HG03175 (cell line): ENCODE data around the gene PHAF1.

Experiments
- ATAC-seq: cut with Tn5 transposase; IDR thresholded peaks from one replicate; pipeline ENCODE4 v1.9.1; 2021; ENCODE audit warnings: mild to moderate bottlenecking, moderate library complexity; ENCODE audit not compliant: unreplicated experiment

Gene PHAF1

DNA sequence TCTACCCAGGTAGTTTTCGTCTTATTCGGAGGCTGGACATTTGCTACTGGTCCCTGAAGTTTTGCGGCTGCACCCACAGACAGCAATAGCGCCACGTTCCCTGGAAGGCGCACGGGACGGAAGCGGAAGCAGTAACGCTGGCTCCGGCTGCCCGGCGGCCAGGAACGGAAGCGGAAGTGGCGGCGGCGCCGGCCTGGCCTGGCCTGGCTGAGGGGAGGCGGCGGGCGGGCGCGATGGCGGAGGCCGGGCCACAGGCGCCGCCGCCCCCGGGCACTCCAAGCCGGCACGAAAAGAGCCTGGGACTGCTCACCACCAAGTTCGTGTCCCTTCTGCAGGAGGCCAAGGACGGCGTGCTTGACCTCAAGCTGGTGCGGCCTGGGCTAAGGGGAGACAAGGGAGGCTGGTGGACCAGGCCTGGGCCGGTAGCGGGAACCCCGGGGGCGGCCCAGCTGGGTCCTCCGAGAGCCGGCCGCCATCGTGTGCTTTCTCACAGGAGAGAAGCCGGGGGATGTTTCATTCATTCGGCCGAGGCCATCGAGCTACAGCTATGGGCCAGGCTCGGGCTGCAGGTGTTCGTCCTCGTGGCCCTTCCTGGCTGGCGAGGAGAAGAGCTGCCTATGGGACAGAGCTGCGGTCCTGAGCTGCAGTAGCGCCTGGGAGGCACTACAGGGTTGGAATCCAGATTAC, 82.4 kb downstream of the PHAF1 start, which contains the start of gene E2F4:
Gene E2F4 (plus strand): TSS at position 161 of the 687 bp plus-strand sequence. CDS start 73 bp downstream, at position 234.
- peak; percentile 97 for ATAC-seq

DNA sequence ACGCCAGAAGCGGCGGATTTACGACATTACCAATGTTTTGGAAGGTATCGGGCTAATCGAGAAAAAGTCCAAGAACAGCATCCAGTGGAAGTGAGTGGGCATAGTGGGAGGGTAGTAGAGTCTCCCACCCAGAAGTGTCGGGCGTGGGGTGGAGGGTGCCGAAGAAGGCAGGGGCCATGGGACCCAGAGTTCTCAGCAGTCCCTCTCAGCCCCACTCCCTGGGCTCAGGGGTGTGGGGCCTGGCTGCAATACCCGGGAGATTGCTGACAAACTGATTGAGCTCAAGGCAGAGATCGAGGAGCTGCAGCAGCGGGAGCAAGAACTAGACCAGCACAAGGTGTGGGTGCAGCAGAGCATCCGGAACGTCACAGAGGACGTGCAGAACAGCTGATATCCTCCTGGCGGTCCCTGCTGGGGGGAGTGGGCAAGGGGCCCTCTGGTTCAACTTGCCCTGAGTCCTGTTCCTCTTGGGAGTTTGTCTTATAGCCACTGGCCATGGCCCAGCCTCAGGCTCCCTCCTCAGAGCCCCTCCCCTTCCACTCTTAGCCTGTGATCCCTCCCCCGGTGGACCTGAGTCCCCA, 83.1 kb downstream of the PHAF1 start:
- no peak for ATAC-seq

DNA sequence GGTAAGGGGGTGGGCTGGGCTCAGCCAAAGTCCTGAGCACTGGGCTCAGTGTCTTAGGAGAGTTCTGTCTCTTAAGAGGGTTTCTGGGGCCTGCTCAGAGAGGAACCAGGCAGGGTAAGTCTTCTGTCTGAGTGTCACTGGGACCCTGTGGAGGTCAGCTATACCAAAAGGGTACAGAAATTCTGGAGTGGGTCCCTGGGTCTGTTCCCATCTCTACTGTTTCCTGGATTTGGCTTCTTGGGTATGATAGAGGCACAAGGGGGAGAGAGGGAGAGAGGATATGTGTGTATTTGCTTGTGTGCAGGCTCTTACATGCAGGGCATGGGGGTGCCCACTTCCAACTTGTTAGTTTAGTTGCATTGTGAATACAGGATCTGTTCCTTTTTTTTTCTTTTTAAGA, 83.8 kb downstream of the PHAF1 start:
- no peak for ATAC-seq

DNA sequence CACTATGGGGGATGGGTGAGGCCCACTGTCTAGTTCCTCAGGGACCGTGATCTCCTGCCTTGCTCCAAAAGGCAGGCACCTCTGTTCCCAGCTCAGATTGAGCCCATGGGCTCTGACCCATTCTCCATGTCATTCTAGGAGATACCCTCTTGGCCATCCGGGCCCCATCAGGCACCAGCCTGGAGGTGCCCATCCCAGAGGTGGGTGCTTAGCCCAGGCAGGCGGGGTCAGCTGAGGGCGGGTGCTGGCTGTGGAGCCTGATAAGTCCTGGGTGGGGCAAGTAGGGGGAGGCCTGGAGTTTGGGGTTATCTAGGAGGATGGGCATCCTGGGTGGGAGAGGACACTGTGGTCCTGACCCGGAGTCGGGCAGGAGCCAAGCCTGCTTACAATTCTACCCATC, 84.5 kb downstream of the PHAF1 start:
- ATAC-seq = no peak

DNA sequence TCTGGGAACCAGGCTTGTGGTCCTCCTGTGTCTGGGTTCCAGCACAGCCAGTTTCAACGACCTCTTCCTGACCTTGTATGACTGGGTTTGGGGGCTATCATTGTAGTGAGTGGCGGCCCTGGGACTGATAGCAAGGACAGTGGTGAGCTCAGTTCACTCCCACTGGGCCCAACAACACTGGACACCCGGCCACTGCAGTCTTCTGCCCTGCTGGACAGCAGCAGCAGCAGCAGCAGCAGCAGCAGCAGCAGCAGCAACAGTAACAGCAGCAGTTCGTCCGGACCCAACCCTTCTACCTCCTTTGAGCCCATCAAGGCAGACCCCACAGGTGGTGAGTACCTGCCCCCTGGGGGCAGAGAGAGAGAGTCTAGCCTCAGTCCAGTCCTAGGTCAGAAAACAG, 85.9 kb downstream of the PHAF1 start:
- ATAC-seq = no peak

DNA sequence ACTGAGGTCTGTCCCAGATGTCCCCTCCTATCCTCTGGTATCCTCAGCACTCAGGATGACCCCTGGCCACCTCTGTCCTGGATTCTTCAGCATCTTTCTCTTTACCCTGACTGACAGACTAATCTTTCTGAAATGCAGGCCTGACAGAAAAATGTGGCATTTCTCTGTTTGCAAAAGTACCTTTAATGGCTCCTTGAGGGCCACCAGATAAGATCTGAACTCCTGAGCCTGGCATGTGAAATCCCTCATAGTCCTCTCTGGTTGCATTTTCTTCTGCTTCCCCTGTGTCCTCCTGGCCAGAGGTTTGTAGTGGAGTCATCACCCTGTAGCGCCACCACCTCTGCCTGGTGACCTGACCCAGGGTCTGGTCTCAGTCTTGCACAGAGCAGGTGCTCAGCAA, 87.1 kb downstream of the PHAF1 start:
- no peak for ATAC-seq

DNA sequence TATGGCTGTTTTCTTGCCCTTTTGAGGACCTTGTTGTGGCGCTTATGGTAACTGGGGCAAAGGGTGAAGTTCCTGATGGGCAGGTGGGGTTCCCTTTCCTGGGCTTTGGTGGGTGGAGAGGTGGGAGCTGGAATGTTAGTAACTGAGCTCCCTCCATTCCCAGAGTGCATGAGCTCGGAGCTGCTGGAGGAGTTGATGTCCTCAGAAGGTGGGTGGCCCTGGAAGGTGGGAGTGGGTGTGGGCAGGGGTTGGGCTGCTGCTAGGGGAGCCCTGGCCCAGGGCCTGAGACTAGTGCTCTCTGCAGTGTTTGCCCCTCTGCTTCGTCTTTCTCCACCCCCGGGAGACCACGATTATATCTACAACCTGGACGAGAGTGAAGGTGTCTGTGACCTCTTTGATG, 88.0 kb downstream of the PHAF1 start:
- ATAC-seq = no peak
